HG03045 (cell line): Measurements from ENCODE around the gene ERN1.
A peak's percentile ranks its signal among the peaks of the same experiment; 100 is the strongest.

Source experiments
- ATAC-seq: cut with Tn5 transposase; IDR thresholded peaks from one replicate; pipeline ENCODE4 v1.9.1; 2021; ENCODE audit warnings: mild to moderate bottlenecking, moderate library complexity; ENCODE audit not compliant: unreplicated experiment

The ERN1 gene

GRCh38 chr17:64158406-64158805, 28.5 kb upstream of the ERN1 start:
- ATAC-seq, result no peak

GRCh38 chr17:64157669-64158180, 27.8 kb upstream of the ERN1 start:
- ATAC-seq, result no peak

GRCh38 chr17:64156670-64157069, 26.7 kb upstream of the ERN1 start:
- no peak for ATAC-seq

- ATAC-seq, result no peak
These were observed 26.0 kb upstream of the ERN1 start for GRCh38 chr17:64155751-64156544.

GRCh38 chr17:64155129-64155528, 25.2 kb upstream of the ERN1 start:
- no peak for ATAC-seq

GRCh38 chr17:64154717-64155116, 24.8 kb upstream of the ERN1 start:
- ATAC-seq, result no peak

GRCh38 chr17:64154313-64154695, 24.4 kb upstream of the ERN1 start:
- no peak for ATAC-seq

- ATAC-seq, result no peak
These were observed 23.8 kb upstream of the ERN1 start for GRCh38 chr17:64153565-64154312.

- no peak for ATAC-seq
These were observed 22.6 kb upstream of the ERN1 start for GRCh38 chr17:64152428-64153125.

GRCh38 chr17:64151016-64151368, 21.0 kb upstream of the ERN1 start:
- no peak for ATAC-seq

- ATAC-seq, result no peak
These were observed 20.5 kb upstream of the ERN1 start for GRCh38 chr17:64150237-64151015.

- ATAC-seq, result no peak
These were observed 19.3 kb upstream of the ERN1 start for GRCh38 chr17:64149196-64149595.

- no peak for ATAC-seq
These were observed 18.8 kb upstream of the ERN1 start for GRCh38 chr17:64148699-64149098.

GRCh38 chr17:64148017-64148631, 18.2 kb upstream of the ERN1 start:
- ATAC-seq, result no peak

GRCh38 chr17:64147110-64148016, 17.4 kb upstream of the ERN1 start:
- ATAC-seq, result no peak

- ATAC-seq, result no peak
These were observed 16.6 kb upstream of the ERN1 start for GRCh38 chr17:64146418-64147109.

GRCh38 chr17:64145751-64146417, 15.9 kb upstream of the ERN1 start:
- ATAC-seq, result peak; percentile 91

GRCh38 chr17:64145375-64145750, 15.4 kb upstream of the ERN1 start:
- ATAC-seq, result no peak
